GM23338 (cell line): Measurements from ENCODE around the gene MPP2. TPM values are rescaled to one million over a fixed set of nuclear protein-coding genes. Genes with fewer than 3 reads are reported as not detected.

Experiments
- ATAC-seq: fragments of 200-7000 bp; cut with Tn5 transposase; 3 replicates; pipeline ENCODE4 v1.9.1; 2020
- DNase-seq: peaks from one replicate; pipeline ENCODE4 v3.0.0-alpha.2; 2015; ENCODE audit warnings: low spot score
- H2AFZ ChIP-seq: fragments of 200-600 bp; sonication (generic); 2 replicates; pipeline ENCODE4 v1.8.0; 2016; ENCODE audit warnings: antibody characterized with exemption, mild to moderate bottlenecking, moderate library complexity
- H3F3A ChIP-seq: fragments of 200-600 bp; sonication (generic); replicated peaks from 2 replicates; pipeline ENCODE4 v1.8.0; 2017; ENCODE audit warnings: antibody characterized with exemption, mixed run types, low read depth
- H3K27ac ChIP-seq: fragments of 200-600 bp; sonication (generic); 2 replicates; pipeline ENCODE4 v1.6.1; 2016; ENCODE audit warnings: low read depth
- H3K27me3 ChIP-seq: fragments of 200-600 bp; sonication (generic); 2 replicates; pipeline ENCODE4 v1.8.0; 2016; ENCODE audit warnings: mild to moderate bottlenecking, mixed run types, moderate library complexity; ENCODE audit not compliant: insufficient read depth
- H3K36me3 ChIP-seq: fragments of 200-600 bp; sonication (generic); 2 replicates; pipeline ENCODE4 v1.8.0; 2016; ENCODE audit warnings: mild to moderate bottlenecking; ENCODE audit not compliant: insufficient read depth
- H3K4me1 ChIP-seq: fragments of 200-600 bp; sonication (generic); 2 replicates; pipeline ENCODE4 v1.8.0; 2016; ENCODE audit warnings: mild to moderate bottlenecking, moderate library complexity; ENCODE audit not compliant: insufficient read depth
- H3K4me2 ChIP-seq: fragments of 200-600 bp; sonication (generic); 2 replicates; pipeline ENCODE4 v1.7.1; 2017; ENCODE audit warnings: mixed run types
- H3K4me3 ChIP-seq: fragments of 200-600 bp; sonication (generic); 2 replicates; pipeline ENCODE4 v1.6.1; 2016; ENCODE audit warnings: mixed run types
- H3K79me2 ChIP-seq: fragments of 200-600 bp; sonication (generic); replicated peaks from 2 replicates; pipeline ENCODE4 v1.8.0; 2017; ENCODE audit warnings: mild to moderate bottlenecking; ENCODE audit not compliant: insufficient read depth
- H3K9me2 ChIP-seq: fragments of 200-600 bp; sonication (generic); 2 replicates; pipeline ENCODE4 v1.8.0; 2017; ENCODE audit not compliant: insufficient read depth
- H4K20me1 ChIP-seq: fragments of 200-600 bp; sonication (generic); replicated peaks from 2 replicates; pipeline ENCODE4 v1.8.0; 2017; ENCODE audit warnings: mild to moderate bottlenecking; ENCODE audit not compliant: insufficient read depth
- H3K27ac Mint-ChIP-seq: 2 replicates; pipeline ENCODE4 v1.8.0; 2020; ENCODE audit warnings: inconsistent platforms, mild to moderate bottlenecking, moderate library complexity, mixed read lengths
- H3K27me3 Mint-ChIP-seq: 3 replicates; pipeline ENCODE4 v1.8.0; 2022; ENCODE audit warnings: low read depth, mild to moderate bottlenecking, moderate library complexity, mixed read lengths, inconsistent platforms; ENCODE audit not compliant: insufficient read depth, poor library complexity
- H3K36me3 Mint-ChIP-seq: 3 replicates; pipeline ENCODE4 v1.8.0; 2021; ENCODE audit warnings: low read depth, mild to moderate bottlenecking, inconsistent platforms, moderate library complexity, mixed read lengths
- H3K4me1 Mint-ChIP-seq: 3 replicates; pipeline ENCODE4 v1.8.0; 2020; ENCODE audit warnings: mild to moderate bottlenecking, inconsistent platforms, mixed read lengths
- H3K4me3 Mint-ChIP-seq: 3 replicates; pipeline ENCODE4 v1.8.0; 2021; ENCODE audit warnings: moderate library complexity, mild to moderate bottlenecking, inconsistent platforms, mixed read lengths
- H3K9me3 Mint-ChIP-seq: 3 replicates; pipeline ENCODE4 v1.8.0; 2020; ENCODE audit warnings: moderate library complexity, mild to moderate bottlenecking, inconsistent platforms, mixed read lengths
- CREB1 ChIP-seq: fragments of 250-450 bp; sonication (Bioruptor Pico); IDR thresholded peaks from 2 replicates; pipeline ENCODE4 v1.5.0; 2020; ENCODE audit warnings: low read depth, mild to moderate bottlenecking, moderate library complexity
- EZH2 ChIP-seq: fragments of 200-600 bp; sonication (generic); IDR thresholded peaks from one replicate; pipeline ENCODE4 v1.8.0; 2017; ENCODE audit warnings: antibody characterized with exemption, mild to moderate bottlenecking, low read depth; ENCODE audit not compliant: unreplicated experiment
- EZH2phosphoT487 ChIP-seq: fragments of 200-600 bp; sonication (generic); IDR thresholded peaks from one replicate; pipeline ENCODE4 v1.8.1; 2018; ENCODE audit warnings: antibody characterized with exemption; ENCODE audit not compliant: unreplicated experiment
- JUNB ChIP-seq: IDR thresholded peaks from one replicate; pipeline ENCODE4 v1.6.1; 2016; ENCODE audit warnings: antibody characterized with exemption; ENCODE audit not compliant: unreplicated experiment
- NANOG ChIP-seq: IDR thresholded peaks from 2 replicates; pipeline ENCODE4 v1.6.1; 2016; ENCODE audit warnings: antibody characterized with exemption, borderline replicate concordance
- POLR2AphosphoS5 ChIP-seq: IDR thresholded peaks from 2 replicates; pipeline ENCODE4 v1.6.1; 2016; ENCODE audit warnings: antibody characterized with exemption, low read depth
- STAT1 ChIP-seq: IDR thresholded peaks from one replicate; pipeline ENCODE4 v1.6.1; 2016; ENCODE audit warnings: antibody characterized with exemption; ENCODE audit not compliant: unreplicated experiment
- ZNF114 ChIP-seq: fragments of 250-450 bp; sonication (Bioruptor Pico); IDR thresholded peaks from 2 replicates; pipeline ENCODE4 v1.5.0; 2020; ENCODE audit warnings: mild to moderate bottlenecking, moderate library complexity
- ZNF331 ChIP-seq: fragments of 250-450 bp; sonication (Bioruptor Pico); IDR thresholded peaks from 2 replicates; pipeline ENCODE4 v1.5.0; 2020; ENCODE audit warnings: low read depth, mild to moderate bottlenecking, moderate library complexity
- polyA plus RNA-seq: library from polyadenylated mRNA; unstranded; fragments of >200 nt; fragmentation: Nextera tagmentation; extraction: Ambion mirVana; gene quantifications from 2 replicates; pipeline ENCODE4 v1.2.1, GENCODE V29; 2016
- total RNA-seq: library from RNA; depleted of rRNA; stranded (reverse); fragments of >200 nt; shearing (Covaris generic); gene quantifications from 2 replicates; pipeline ENCODE4 v1.2.3, GENCODE V29; 2014
- TF ChIP-seq, protein P1 (sequence below): IDR thresholded peaks from one replicate; pipeline ENCODE4 v1.6.1; 2018; ENCODE audit warnings: antibody characterized with exemption; ENCODE audit not compliant: unreplicated experiment
- TF ChIP-seq, protein P2 (sequence below), 2 experiments: fragments of 200-600 bp in 1 of 2; sonication (generic) in 1 of 2; conservative IDR thresholded peaks; 2 replicates each; pipeline versions ENCODE4 v1.5.1 to v1.6.1; 2016 to 2017; ENCODE audit warnings: antibody characterized with exemption in 2 of 2, low read depth in 2 of 2, mild to moderate bottlenecking in 2 of 2, moderate library complexity in 1 of 2
- TF ChIP-seq, protein P3 (sequence below): IDR thresholded peaks from 2 replicates; pipeline ENCODE4 v1.6.1; 2016; ENCODE audit warnings: antibody characterized with exemption
- TF ChIP-seq, protein P4 (sequence below): fragments of 250-450 bp; sonication (Bioruptor Pico); IDR thresholded peaks from 2 replicates; pipeline ENCODE4 v1.5.0; 2020; ENCODE audit warnings: mild to moderate bottlenecking, moderate library complexity

The MPP2 gene
- total and polyA plus RNA-seq, 2 experiments from 2014 or later: 7.8 to 20.7 TPM

DNA sequence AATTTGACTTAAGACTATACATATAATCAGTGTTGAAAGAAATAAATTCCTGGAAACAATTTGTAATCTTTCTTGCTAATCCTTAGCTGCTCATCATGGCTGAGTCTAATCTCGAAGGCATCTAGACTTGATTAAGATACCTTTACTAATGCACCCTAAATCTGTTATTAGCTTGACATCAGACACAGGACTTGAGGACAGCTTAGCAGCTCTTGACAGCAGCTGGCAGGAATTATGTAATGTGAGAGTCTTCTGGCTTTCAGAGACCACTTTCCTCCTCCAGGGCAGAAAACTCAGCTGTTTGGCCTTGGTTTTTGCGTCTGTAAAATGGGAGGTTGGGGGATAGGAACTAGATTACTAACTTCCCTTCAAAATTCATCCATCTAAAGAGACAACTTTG, 7.1 kb upstream of the MPP2 start:
- H3K36me3 Mint-ChIP-seq: peaks cover 6% of the 10 kb centered on the region; the same call in 1 of the 3 replicates
- Histone ChIP-seq H3K36me3 (no peaks in the 10 kb centered on the region), H4K20me1 (no peaks in the 10 kb centered on the region; the same call in 1 of the 2 replicates), H3K4me3 (no peak overlapping the region), H3K4me2 (no peak overlapping the region), H3K79me2 (no peaks in the 10 kb centered on the region), H3K27me3 (peaks cover 32% of the 10 kb centered on the region), H3K9me2 (no peaks in the 10 kb centered on the region), H3K27ac (no peak overlapping the region), H3K4me1 (peaks cover 7% of the 10 kb centered on the region; the same call in 1 of the 2 replicates), H2AFZ (no peak overlapping the region), H3F3A (no peaks in the 10 kb centered on the region)
- peaks cover 20% of the 10 kb centered on the region for H3K4me1 Mint-ChIP-seq
- H3K9me3 Mint-ChIP-seq: peaks cover 6% of the 10 kb centered on the region; the same call in 2 of the 3 replicates
- no peak overlapping the region for H3K4me3 Mint-ChIP-seq
- no peak overlapping the region for H3K27ac Mint-ChIP-seq
- ATAC-seq: no peak
- DNase-seq: no peak
- peaks cover 29% of the 10 kb centered on the region for H3K27me3 Mint-ChIP-seq
- TF ChIP-seq, protein P1, sequence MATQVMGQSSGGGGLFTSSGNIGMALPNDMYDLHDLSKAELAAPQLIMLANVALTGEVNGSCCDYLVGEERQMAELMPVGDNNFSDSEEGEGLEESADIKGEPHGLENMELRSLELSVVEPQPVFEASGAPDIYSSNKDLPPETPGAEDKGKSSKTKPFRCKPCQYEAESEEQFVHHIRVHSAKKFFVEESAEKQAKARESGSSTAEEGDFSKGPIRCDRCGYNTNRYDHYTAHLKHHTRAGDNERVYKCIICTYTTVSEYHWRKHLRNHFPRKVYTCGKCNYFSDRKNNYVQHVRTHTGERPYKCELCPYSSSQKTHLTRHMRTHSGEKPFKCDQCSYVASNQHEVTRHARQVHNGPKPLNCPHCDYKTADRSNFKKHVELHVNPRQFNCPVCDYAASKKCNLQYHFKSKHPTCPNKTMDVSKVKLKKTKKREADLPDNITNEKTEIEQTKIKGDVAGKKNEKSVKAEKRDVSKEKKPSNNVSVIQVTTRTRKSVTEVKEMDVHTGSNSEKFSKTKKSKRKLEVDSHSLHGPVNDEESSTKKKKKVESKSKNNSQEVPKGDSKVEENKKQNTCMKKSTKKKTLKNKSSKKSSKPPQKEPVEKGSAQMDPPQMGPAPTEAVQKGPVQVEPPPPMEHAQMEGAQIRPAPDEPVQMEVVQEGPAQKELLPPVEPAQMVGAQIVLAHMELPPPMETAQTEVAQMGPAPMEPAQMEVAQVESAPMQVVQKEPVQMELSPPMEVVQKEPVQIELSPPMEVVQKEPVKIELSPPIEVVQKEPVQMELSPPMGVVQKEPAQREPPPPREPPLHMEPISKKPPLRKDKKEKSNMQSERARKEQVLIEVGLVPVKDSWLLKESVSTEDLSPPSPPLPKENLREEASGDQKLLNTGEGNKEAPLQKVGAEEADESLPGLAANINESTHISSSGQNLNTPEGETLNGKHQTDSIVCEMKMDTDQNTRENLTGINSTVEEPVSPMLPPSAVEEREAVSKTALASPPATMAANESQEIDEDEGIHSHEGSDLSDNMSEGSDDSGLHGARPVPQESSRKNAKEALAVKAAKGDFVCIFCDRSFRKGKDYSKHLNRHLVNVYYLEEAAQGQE: no peak
- no peak for TF ChIP-seq CREB1 (CRISPR knock-in tag)
- no peak for TF ChIP-seq ZNF114
- TF ChIP-seq, protein P2, sequence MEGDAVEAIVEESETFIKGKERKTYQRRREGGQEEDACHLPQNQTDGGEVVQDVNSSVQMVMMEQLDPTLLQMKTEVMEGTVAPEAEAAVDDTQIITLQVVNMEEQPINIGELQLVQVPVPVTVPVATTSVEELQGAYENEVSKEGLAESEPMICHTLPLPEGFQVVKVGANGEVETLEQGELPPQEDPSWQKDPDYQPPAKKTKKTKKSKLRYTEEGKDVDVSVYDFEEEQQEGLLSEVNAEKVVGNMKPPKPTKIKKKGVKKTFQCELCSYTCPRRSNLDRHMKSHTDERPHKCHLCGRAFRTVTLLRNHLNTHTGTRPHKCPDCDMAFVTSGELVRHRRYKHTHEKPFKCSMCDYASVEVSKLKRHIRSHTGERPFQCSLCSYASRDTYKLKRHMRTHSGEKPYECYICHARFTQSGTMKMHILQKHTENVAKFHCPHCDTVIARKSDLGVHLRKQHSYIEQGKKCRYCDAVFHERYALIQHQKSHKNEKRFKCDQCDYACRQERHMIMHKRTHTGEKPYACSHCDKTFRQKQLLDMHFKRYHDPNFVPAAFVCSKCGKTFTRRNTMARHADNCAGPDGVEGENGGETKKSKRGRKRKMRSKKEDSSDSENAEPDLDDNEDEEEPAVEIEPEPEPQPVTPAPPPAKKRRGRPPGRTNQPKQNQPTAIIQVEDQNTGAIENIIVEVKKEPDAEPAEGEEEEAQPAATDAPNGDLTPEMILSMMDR (conservative IDR thresholded peaks at IDR 0.05; ENCODE audit: low read depth in 2 of 2): no peak
- no peak for TF ChIP-seq ZNF331
- TF ChIP-seq POLR2AphosphoS5: no peak
- no peak for TF ChIP-seq STAT1
- no peak for TF ChIP-seq JUNB
- TF ChIP-seq NANOG: no peak
- TF ChIP-seq, protein P3, sequence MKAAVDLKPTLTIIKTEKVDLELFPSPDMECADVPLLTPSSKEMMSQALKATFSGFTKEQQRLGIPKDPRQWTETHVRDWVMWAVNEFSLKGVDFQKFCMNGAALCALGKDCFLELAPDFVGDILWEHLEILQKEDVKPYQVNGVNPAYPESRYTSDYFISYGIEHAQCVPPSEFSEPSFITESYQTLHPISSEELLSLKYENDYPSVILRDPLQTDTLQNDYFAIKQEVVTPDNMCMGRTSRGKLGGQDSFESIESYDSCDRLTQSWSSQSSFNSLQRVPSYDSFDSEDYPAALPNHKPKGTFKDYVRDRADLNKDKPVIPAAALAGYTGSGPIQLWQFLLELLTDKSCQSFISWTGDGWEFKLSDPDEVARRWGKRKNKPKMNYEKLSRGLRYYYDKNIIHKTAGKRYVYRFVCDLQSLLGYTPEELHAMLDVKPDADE: no peak
- no peak for TF ChIP-seq EZH2
- TF ChIP-seq, protein P4, sequence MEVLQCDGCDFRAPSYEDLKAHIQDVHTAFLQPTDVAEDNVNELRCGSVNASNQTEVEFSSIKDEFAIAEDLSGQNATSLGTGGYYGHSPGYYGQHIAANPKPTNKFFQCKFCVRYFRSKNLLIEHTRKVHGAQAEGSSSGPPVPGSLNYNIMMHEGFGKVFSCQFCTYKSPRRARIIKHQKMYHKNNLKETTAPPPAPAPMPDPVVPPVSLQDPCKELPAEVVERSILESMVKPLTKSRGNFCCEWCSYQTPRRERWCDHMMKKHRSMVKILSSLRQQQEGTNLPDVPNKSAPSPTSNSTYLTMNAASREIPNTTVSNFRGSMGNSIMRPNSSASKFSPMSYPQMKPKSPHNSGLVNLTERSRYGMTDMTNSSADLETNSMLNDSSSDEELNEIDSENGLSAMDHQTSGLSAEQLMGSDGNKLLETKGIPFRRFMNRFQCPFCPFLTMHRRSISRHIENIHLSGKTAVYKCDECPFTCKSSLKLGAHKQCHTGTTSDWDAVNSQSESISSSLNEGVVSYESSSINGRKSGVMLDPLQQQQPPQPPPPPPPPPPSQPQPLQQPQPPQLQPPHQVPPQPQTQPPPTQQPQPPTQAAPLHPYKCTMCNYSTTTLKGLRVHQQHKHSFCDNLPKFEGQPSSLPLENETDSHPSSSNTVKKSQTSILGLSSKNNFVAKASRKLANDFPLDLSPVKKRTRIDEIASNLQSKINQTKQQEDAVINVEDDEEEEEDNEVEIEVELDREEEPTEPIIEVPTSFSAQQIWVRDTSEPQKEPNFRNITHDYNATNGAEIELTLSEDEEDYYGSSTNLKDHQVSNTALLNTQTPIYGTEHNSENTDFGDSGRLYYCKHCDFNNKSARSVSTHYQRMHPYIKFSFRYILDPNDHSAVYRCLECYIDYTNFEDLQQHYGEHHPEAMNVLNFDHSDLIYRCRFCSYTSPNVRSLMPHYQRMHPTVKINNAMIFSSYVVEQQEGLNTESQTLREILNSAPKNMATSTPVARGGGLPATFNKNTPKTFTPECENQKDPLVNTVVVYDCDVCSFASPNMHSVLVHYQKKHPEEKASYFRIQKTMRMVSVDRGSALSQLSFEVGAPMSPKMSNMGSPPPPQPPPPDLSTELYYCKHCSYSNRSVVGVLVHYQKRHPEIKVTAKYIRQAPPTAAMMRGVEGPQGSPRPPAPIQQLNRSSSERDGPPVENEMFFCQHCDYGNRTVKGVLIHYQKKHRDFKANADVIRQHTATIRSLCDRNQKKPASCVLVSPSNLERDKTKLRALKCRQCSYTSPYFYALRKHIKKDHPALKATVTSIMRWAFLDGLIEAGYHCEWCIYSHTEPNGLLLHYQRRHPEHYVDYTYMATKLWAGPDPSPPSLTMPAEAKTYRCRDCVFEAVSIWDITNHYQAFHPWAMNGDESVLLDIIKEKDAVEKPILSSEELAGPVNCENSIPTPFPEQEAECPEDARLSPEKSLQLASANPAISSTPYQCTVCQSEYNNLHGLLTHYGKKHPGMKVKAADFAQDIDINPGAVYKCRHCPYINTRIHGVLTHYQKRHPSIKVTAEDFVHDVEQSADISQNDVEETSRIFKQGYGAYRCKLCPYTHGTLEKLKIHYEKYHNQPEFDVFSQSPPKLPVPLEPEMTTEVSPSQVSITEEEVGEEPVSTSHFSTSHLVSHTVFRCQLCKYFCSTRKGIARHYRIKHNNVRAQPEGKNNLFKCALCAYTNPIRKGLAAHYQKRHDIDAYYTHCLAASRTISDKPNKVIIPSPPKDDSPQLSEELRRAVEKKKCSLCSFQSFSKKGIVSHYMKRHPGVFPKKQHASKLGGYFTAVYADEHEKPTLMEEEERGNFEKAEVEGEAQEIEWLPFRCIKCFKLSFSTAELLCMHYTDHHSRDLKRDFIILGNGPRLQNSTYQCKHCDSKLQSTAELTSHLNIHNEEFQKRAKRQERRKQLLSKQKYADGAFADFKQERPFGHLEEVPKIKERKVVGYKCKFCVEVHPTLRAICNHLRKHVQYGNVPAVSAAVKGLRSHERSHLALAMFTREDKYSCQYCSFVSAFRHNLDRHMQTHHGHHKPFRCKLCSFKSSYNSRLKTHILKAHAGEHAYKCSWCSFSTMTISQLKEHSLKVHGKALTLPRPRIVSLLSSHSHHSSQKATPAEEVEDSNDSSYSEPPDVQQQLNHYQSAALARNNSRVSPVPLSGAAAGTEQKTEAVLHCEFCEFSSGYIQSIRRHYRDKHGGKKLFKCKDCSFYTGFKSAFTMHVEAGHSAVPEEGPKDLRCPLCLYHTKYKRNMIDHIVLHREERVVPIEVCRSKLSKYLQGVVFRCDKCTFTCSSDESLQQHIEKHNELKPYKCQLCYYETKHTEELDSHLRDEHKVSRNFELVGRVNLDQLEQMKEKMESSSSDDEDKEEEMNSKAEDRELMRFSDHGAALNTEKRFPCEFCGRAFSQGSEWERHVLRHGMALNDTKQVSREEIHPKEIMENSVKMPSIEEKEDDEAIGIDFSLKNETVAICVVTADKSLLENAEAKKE: no peak
- TF ChIP-seq EZH2phosphoT487: no peak
